IMR-90 (cell line): Measurements from ENCODE around the gene NEAT1. TPM values are rescaled to one million over a fixed set of nuclear protein-coding genes. Genes with fewer than 3 reads are reported as not detected.

Experiments used
- ATAC-seq: fragments of 200-7000 bp; cut with Tn5 transposase; 2 replicates; pipeline ENCODE4 v1.9.1; 2020; ENCODE audit warnings: low read depth, mild to moderate bottlenecking, moderate library complexity
- BruUV-seq: library from RNA; stranded (reverse); fragments of 400-500 nt; replicated peaks from 2 replicates; lab custom pipeline; 2021; lab: Mats Ljungman, UMichigan
- CTCF ChIA-PET: fragments of 300-600 bp; formaldehyde crosslinking; extraction: SDS; loops from one replicate; lab custom pipeline; 2021; ENCODE audit warnings: antibody characterized with exemption; lab: Yijun Ruan, JAX
- POLR2A ChIA-PET: fragments of 300-600 bp; sonication (Branson Sonifier 250); formaldehyde crosslinking; loops from one replicate; lab custom pipeline; 2022; ENCODE audit warnings: antibody characterized with exemption; ENCODE audit not compliant: unreplicated experiment; lab: Charles Lee
- DNase-seq: peaks from one replicate; pipeline ENCODE4 v3.0.0; 2013
- H2AFZ ChIP-seq: replicated peaks from 2 replicates; pipeline ENCODE3; 2013; ENCODE audit warnings: low read length, mild to moderate bottlenecking; ENCODE audit not compliant: poor library complexity
- H2AK5ac ChIP-seq: 2 replicates; pipeline ENCODE4 v1.6.1; 2013; ENCODE audit warnings: low read depth, low read length, inconsistent platforms
- H2AK9ac ChIP-seq: replicated peaks from 2 replicates; pipeline ENCODE3; 2013; ENCODE audit warnings: mild to moderate bottlenecking, low read depth, low read length, moderate library complexity; ENCODE audit not compliant: poor library complexity
- H2BK120ac ChIP-seq: 2 replicates; pipeline ENCODE4 v1.6.1; 2013; ENCODE audit warnings: low read depth, low read length, inconsistent platforms
- H2BK15ac ChIP-seq: 3 replicates; pipeline ENCODE4 v1.6.1; 2013; ENCODE audit warnings: low read depth, low read length, inconsistent platforms
- H2BK20ac ChIP-seq: 2 replicates; pipeline ENCODE4 v1.6.1; 2013; ENCODE audit warnings: low read depth, mild to moderate bottlenecking, inconsistent platforms, low read length, moderate library complexity
- H2BK5ac ChIP-seq: 2 replicates; pipeline ENCODE4 v1.6.1; 2013; ENCODE audit warnings: mild to moderate bottlenecking, low read depth, low read length, inconsistent platforms; ENCODE audit not compliant: poor library complexity, severe bottlenecking
- H3K14ac ChIP-seq: replicated peaks from 2 replicates; pipeline ENCODE4 v1.6.1; 2013; ENCODE audit warnings: low read depth, low read length, inconsistent platforms
- H3K18ac ChIP-seq: 2 replicates; pipeline ENCODE4 v1.6.1; 2013; ENCODE audit warnings: low read depth, low read length, control low read depth
- H3K23ac ChIP-seq: 2 replicates; pipeline ENCODE4 v1.6.1; 2013; ENCODE audit warnings: low read depth, low read length, inconsistent platforms
- H3K27ac ChIP-seq: 2 replicates; pipeline ENCODE4 v1.5.1; 2013; ENCODE audit warnings: mild to moderate bottlenecking, control low read depth, low read length; ENCODE audit not compliant: insufficient read depth
- H3K27me3 ChIP-seq: 2 replicates; pipeline ENCODE4 v1.6.1; 2013; ENCODE audit warnings: low read length; ENCODE audit not compliant: control insufficient read depth, insufficient read depth
- H3K36me3 ChIP-seq: 2 replicates; pipeline ENCODE4 v1.6.1; 2013; ENCODE audit warnings: low read length, mixed read lengths; ENCODE audit not compliant: control insufficient read depth, insufficient read depth
- H3K4ac ChIP-seq: 2 replicates; pipeline ENCODE4 v1.6.1; 2013; ENCODE audit warnings: low read depth, low read length, inconsistent platforms
- H3K4me1 ChIP-seq: 2 replicates; pipeline ENCODE4 v1.6.1; 2013; ENCODE audit warnings: low read length, mixed read lengths; ENCODE audit not compliant: control insufficient read depth, insufficient read depth
- H3K4me2 ChIP-seq: 2 replicates; pipeline ENCODE4 v1.6.1; 2013; ENCODE audit warnings: low read depth, mild to moderate bottlenecking, control low read depth, low read length, moderate library complexity
- H3K4me3 ChIP-seq: 2 replicates; pipeline ENCODE4 v1.5.1; 2013; ENCODE audit warnings: low read depth, mild to moderate bottlenecking, control low read depth, low read length, moderate library complexity; ENCODE audit not compliant: insufficient read depth
- H3K56ac ChIP-seq: 2 replicates; pipeline ENCODE4 v1.6.1; 2013; ENCODE audit warnings: low read length, inconsistent platforms; ENCODE audit not compliant: insufficient read depth; ENCODE audit errors: extremely low read depth
- H3K79me1 ChIP-seq, 2 experiments: 2 replicates each; pipeline ENCODE4 v1.6.1; 2013; ENCODE audit warnings: low read length in 2 of 2, inconsistent platforms in 1 of 2, low read depth in 1 of 2
- H3K9ac ChIP-seq: 2 replicates; pipeline ENCODE4 v1.6.1; 2013; ENCODE audit warnings: low read depth, low read length, control low read depth
- H3K9me1 ChIP-seq: 2 replicates; pipeline ENCODE4 v1.6.1; 2013; ENCODE audit warnings: low read length, inconsistent platforms; ENCODE audit not compliant: insufficient read depth
- H3K9me3 ChIP-seq: 2 replicates; pipeline ENCODE4 v1.6.1; 2013; ENCODE audit warnings: low read length; ENCODE audit not compliant: control insufficient read depth, insufficient read depth
- H4K20me1 ChIP-seq: 2 replicates; pipeline ENCODE4 v1.6.1; 2013; ENCODE audit warnings: low read length, inconsistent platforms; ENCODE audit not compliant: insufficient read depth
- H4K5ac ChIP-seq: 2 replicates; pipeline ENCODE4 v1.6.1; 2013; ENCODE audit warnings: mild to moderate bottlenecking, low read depth, low read length, control low read depth
- H4K8ac ChIP-seq, 2 experiments: 2 replicates each; pipeline ENCODE4 v1.6.1; 2013; ENCODE audit warnings: low read depth in 2 of 2, low read length in 2 of 2, control low read depth in 1 of 2, inconsistent platforms in 1 of 2
- H4K91ac ChIP-seq: 2 replicates; pipeline ENCODE4 v1.6.1; 2013; ENCODE audit warnings: low read depth, low read length, inconsistent platforms; ENCODE audit not compliant: insufficient read depth
- BHLHE40 ChIP-seq: fragments of 150-350 bp; IDR thresholded peaks from 2 replicates; pipeline ENCODE4 v1.6.1; 2016; ENCODE audit warnings: mild to moderate bottlenecking, low read depth, low read length
- CHD1 ChIP-seq: IDR thresholded peaks from 2 replicates; pipeline ENCODE4 v1.6.1; 2012; ENCODE audit warnings: low read depth, low read length, improper control_type of control experiment
- MAZ ChIP-seq: IDR thresholded peaks from 2 replicates; pipeline ENCODE4 v1.6.1; 2012; ENCODE audit warnings: low read depth, mild to moderate bottlenecking, low read length, improper control_type of control experiment, moderate library complexity, borderline replicate concordance
- POLR2A ChIP-seq: IDR thresholded peaks from 2 replicates; pipeline ENCODE4 v1.6.1; 2012; ENCODE audit warnings: mild to moderate bottlenecking, low read depth, low read length
- RFX5 ChIP-seq: IDR thresholded peaks from 2 replicates; pipeline ENCODE4 v1.8.0; 2012; ENCODE audit warnings: low read depth, mild to moderate bottlenecking, low read length, moderate library complexity
- WGBS, 2 experiments: methylation state at CpG; one replicate each; pipeline versions ENCODE4 v1.1.5 to v1.1.7; 2013; ENCODE audit warnings: missing lambda C conversion rate in 2 of 2; ENCODE audit not compliant: insufficient read length in 1 of 2; ENCODE audit errors: extremely low coverage in 2 of 2; 5-methylcytosine and 5-hydroxymethylcytosine counted together
- dilution Hi-C: fragments of 300-500 bp; cut with HindIII; formaldehyde crosslinking; loops from one replicate; pipeline ENCODE4 v1.14.3; 2018; ENCODE audit warnings: low sequenced_read_pairs; ENCODE audit not compliant: unreplicated experiment
- in situ Hi-C: fragments of 300-500 bp; cut with MboI; formaldehyde crosslinking; loops from 3 replicates; pipeline ENCODE4 v1.14.3; 2019; ENCODE audit warnings: low sequenced_read_pairs, inconsistent platforms, mixed read lengths
- intact Hi-C: fragments of 100-400 bp; cut with micrococcal nuclease; formaldehyde crosslinking; loops from 2 replicates; pipeline ENCODE4 v1.10.0; 2022
- polyA plus RNA-seq, 3 experiments: library from polyadenylated mRNA; depleted of rRNA; stranded (reverse); fragments of >200 nt; gene quantifications; 2 replicates each; pipeline ENCODE4 v1.2.3, GENCODE V29; 2012; ENCODE audit warnings: low replicate concordance in 1 of 3
- total RNA-seq: library from RNA; depleted of rRNA; stranded (reverse); fragments of >200 nt; gene quantifications from 2 replicates; pipeline ENCODE4 v1.2.3, GENCODE V29; 2012

NEAT1 gene
- total and polyA plus RNA-seq, 2 of the 4 experiments (the other 2 are of a cell fraction): 30.1 to 114 TPM

- H3K56ac ChIP-seq: 0 out of 2 replicates have a peak overlapping the region, but pooled peaks have one; percentile 3
- H3K18ac ChIP-seq: no peak overlapping the region
- peaks cover 97% of the 10 kb centered on the region for H4K20me1 ChIP-seq
- H3K4me3 ChIP-seq: peak overlapping the region; percentile 35
- ChIA-PET CTCF (interaction anchor here (1.0 kb wide), 1 partner anchor 13 kb away, joined by 3 read pairs; no protein-coding TSS in a partner anchor), POLR2A (interaction anchor here (1.0 to 1.7 kb wide), 3 partner anchors 10 to 78 kb away, joined by 3 to 6 read pairs (median 5); partner anchors contain the start of gene MALAT1)
- peak overlapping the region; percentile 65 for H2BK5ac ChIP-seq
- DNase-seq (peak; percentile 80), ATAC-seq (peak; percentile 1)
- H2BK15ac ChIP-seq: no peak overlapping the region
- H2BK120ac ChIP-seq: no peak overlapping the region
- TF ChIP-seq CHD1 (peak; percentile 93), POLR2A (peak; percentile 80), BHLHE40 (peak; percentile 19; the same call in 1 of the 2 replicates), MAZ (no peak; the same call in 1 of the 2 replicates), RFX5 (no peak)
- peak overlapping the region; percentile 12 for H3K27ac ChIP-seq
- H3K4me2 ChIP-seq: peak overlapping the region; percentile 81
- H3K4me1 ChIP-seq: peaks cover 2% of the 10 kb centered on the region; the same call in 1 of the 2 replicates
- H3K9me1 ChIP-seq: no peaks in the 10 kb centered on the region; the same call in 1 of the 2 replicates
- H3K27me3 ChIP-seq: no peaks in the 10 kb centered on the region
- intact Hi-C loops: loop anchor here (5.0 kb wide), 1 partner anchor 82 kb away; no protein-coding TSS in a partner anchor
- peak overlapping the region; percentile 49 for H2AFZ ChIP-seq
- peaks cover 35% of the 10 kb centered on the region for H3K36me3 ChIP-seq
- no TSS peak for BruUV-seq
- peak overlapping the region; percentile 50 for H3K14ac ChIP-seq
- peaks cover 5 to 27% of the 10 kb centered on the region in 2 experiments; a peak in 3 of 4 replicates for H3K79me1 ChIP-seq
- no peak overlapping the region for H4K8ac ChIP-seq
- in situ Hi-C loops: no loop called here
- 0 out of 2 replicates have a peak overlapping the region, but pooled peaks have one; percentile 5 for H3K4ac ChIP-seq
- no peak overlapping the region for H2BK20ac ChIP-seq
- H2AK5ac ChIP-seq: 0 out of 2 replicates have a peak overlapping the region, but pooled peaks have one; percentile 0
- H3K23ac ChIP-seq: peak overlapping the region; percentile 93
- dilution Hi-C loops: no loop called here
- peak overlapping the region; percentile 68 for H2AK9ac ChIP-seq
- no CpG with 5 or more reads among the region's 9 CpGs for WGBS, 2 experiments
- no peaks in the 10 kb centered on the region for H3K9me3 ChIP-seq
- no peak overlapping the region for H4K91ac ChIP-seq
- H3K9ac ChIP-seq: peak overlapping the region; percentile 66
- no peak overlapping the region for H4K5ac ChIP-seq
Measured at GRCh38 chr11:65429724-65430405, 7.3 kb downstream of the NEAT1 start.
